ENCODE measurements around the gene PADI3.

PADI3 gene

GRCh38 chr1:17265162-17265561 lies 16.3 kb downstream of the PADI3 start:
- DNase-seq (ENCODE audit: insufficient read length, low spot score) (no peak), FAIRE-seq (no peak)

GRCh38 chr1:17265950-17266349 lies 17.1 kb downstream of the PADI3 start:
- DNase-seq (ENCODE audit: insufficient read length, low spot score) (no peak), FAIRE-seq (no peak)

GRCh38 chr1:17270891-17271765 lies 22.2 kb downstream of the PADI3 start:
- FAIRE-seq: no peak
- no peak for DNase-seq (ENCODE audit: insufficient read length, low spot score)

- FAIRE-seq (no peak), DNase-seq (ENCODE audit: insufficient read length, low spot score) (no peak)
Measured at GRCh38 chr1:17272066-17272465, 23.2 kb downstream of the PADI3 start.

GRCh38 chr1:17272646-17273045 lies 23.7 kb downstream of the PADI3 start:
- no peak for DNase-seq (ENCODE audit: insufficient read length, low spot score)
- no peak for FAIRE-seq

- DNase-seq (ENCODE audit: insufficient read length, low spot score) (no peak), FAIRE-seq (no peak)
Measured at GRCh38 chr1:17273096-17273495, 24.2 kb downstream of the PADI3 start.

GRCh38 chr1:17274186-17275170 lies 25.6 kb downstream of the PADI3 start:
- DNase-seq (ENCODE audit: insufficient read length, low spot score) (peak; percentile 53), FAIRE-seq (peak; percentile 40)

- DNase-seq (ENCODE audit: insufficient read length, low spot score) (no peak), FAIRE-seq (no peak)
Measured at GRCh38 chr1:17276568-17276967, 27.7 kb downstream of the PADI3 start.

- FAIRE-seq: no peak
Measured at GRCh38 chr1:17277511-17278159, 28.7 kb downstream of the PADI3 start.

GRCh38 chr1:17278996-17279830 lies 30.3 kb downstream of the PADI3 start:
- no peak for FAIRE-seq
- no peak for DNase-seq (ENCODE audit: insufficient read length, low spot score)

More at GRCh38 chr1:17277511-17278159, 28.7 kb downstream of the PADI3 start:
- no peak for DNase-seq (ENCODE audit: insufficient read length, low spot score)

- DNase-seq (ENCODE audit: insufficient read length, low spot score) (no peak), FAIRE-seq (no peak)
Measured at GRCh38 chr1:17280436-17280835, 31.5 kb downstream of the PADI3 start.

GRCh38 chr1:17280894-17281293 lies 32.0 kb downstream of the PADI3 start:
- FAIRE-seq (no peak), DNase-seq (ENCODE audit: insufficient read length, low spot score) (no peak)

GRCh38 chr1:17281775-17282181 lies 32.9 kb downstream of the PADI3 start:
- FAIRE-seq (no peak), DNase-seq (ENCODE audit: insufficient read length, low spot score) (no peak)

GRCh38 chr1:17282836-17283235 lies 33.9 kb downstream of the PADI3 start:
- FAIRE-seq (no peak), DNase-seq (ENCODE audit: insufficient read length, low spot score) (no peak)

- FAIRE-seq: no peak
- no peak for DNase-seq (ENCODE audit: insufficient read length, low spot score)
Measured at GRCh38 chr1:17286646-17287045, 37.7 kb downstream of the PADI3 start.

GRCh38 chr1:17287130-17287776 lies 38.4 kb downstream of the PADI3 start:
- FAIRE-seq (no peak), DNase-seq (ENCODE audit: insufficient read length, low spot score) (no peak)

GRCh38 chr1:17289721-17290120 lies 40.8 kb downstream of the PADI3 start:
- no peak for DNase-seq (ENCODE audit: insufficient read length, low spot score)
- no peak for FAIRE-seq

- DNase-seq (ENCODE audit: insufficient read length, low spot score) (no peak), FAIRE-seq (no peak)
Measured at GRCh38 chr1:17290553-17290952, 41.7 kb downstream of the PADI3 start.

- no peak for FAIRE-seq
- DNase-seq (ENCODE audit: insufficient read length, low spot score): no peak
Measured at GRCh38 chr1:17292299-17293160, 43.6 kb downstream of the PADI3 start.

All from GM19239 (cell line).